Mesodermal cell (in vitro differentiated cells): ENCODE results near the gene STXBP1.

ENCODE experiments used
- H3K27ac ChIP-seq: 2 replicates; pipeline ENCODE4 v1.7.0; 2013; ENCODE audit warnings: mild to moderate bottlenecking, low read depth, low read length, moderate library complexity; ENCODE audit not compliant: severe bottlenecking
- H3K36me3 ChIP-seq: 2 replicates; pipeline ENCODE4 v1.7.1; 2013; ENCODE audit warnings: mild to moderate bottlenecking, low read length, moderate library complexity; ENCODE audit not compliant: control insufficient read depth, insufficient read depth
- H3K4me1 ChIP-seq: one replicate; pipeline ENCODE4 v1.7.1; 2013; ENCODE audit warnings: mild to moderate bottlenecking, low read length; ENCODE audit not compliant: insufficient read depth, control insufficient read depth, poor library complexity, severe bottlenecking
- H3K4me3 ChIP-seq: 2 replicates; pipeline ENCODE4 v1.7.0; 2013; ENCODE audit warnings: low read length, control low read depth, mild to moderate bottlenecking; ENCODE audit not compliant: insufficient read depth, poor library complexity, severe bottlenecking; ENCODE audit errors: extremely low read depth
- H3K9me3 ChIP-seq: 2 replicates; pipeline ENCODE4 v1.7.1; 2013; ENCODE audit warnings: mild to moderate bottlenecking, low read length, moderate library complexity; ENCODE audit not compliant: control insufficient read depth
- WGBS, 2 experiments: methylation state at CpG; one replicate each; pipeline ENCODE4 v1.1.5; 2013; ENCODE audit warnings: missing lambda C conversion rate in 2 of 2; ENCODE audit not compliant: insufficient coverage in 2 of 2; 5-methylcytosine and 5-hydroxymethylcytosine counted together

STXBP1 gene

GRCh38 chr9:127708952-127709587, 97.0 kb downstream of the STXBP1 start:
- H3K27ac ChIP-seq = no peak overlapping the region
- peaks cover 3% of the 10 kb centered on the region for H3K4me1 ChIP-seq
- 87 to 93% methylated on average over 8 of the region's 8 CpGs for WGBS, 2 experiments
- no peak overlapping the region for H3K4me3 ChIP-seq
- no peaks in the 10 kb centered on the region for H3K36me3 ChIP-seq
- H3K9me3 ChIP-seq = peaks cover 4% of the 10 kb centered on the region

GRCh38 chr9:127710204-127710783, 98.2 kb downstream of the STXBP1 start:
- H3K9me3 ChIP-seq = peaks cover 4% of the 10 kb centered on the region
- H3K36me3 ChIP-seq = no peaks in the 10 kb centered on the region
- peaks cover 3% of the 10 kb centered on the region for H3K4me1 ChIP-seq
- WGBS, 2 experiments = 86 to 92% methylated on average over 9 to 10 of the region's 10 CpGs
- H3K4me3 ChIP-seq = no peak overlapping the region
- H3K27ac ChIP-seq = no peak overlapping the region

GRCh38 chr9:127711226-127711701, 99.2 kb downstream of the STXBP1 start:
- H3K4me1 ChIP-seq = peaks cover 3% of the 10 kb centered on the region
- H3K4me3 ChIP-seq = no peak overlapping the region
- no peaks in the 10 kb centered on the region for H3K36me3 ChIP-seq
- no peak overlapping the region for H3K27ac ChIP-seq
- H3K9me3 ChIP-seq = peaks cover 4% of the 10 kb centered on the region
- WGBS, 2 experiments = 85 to 91% methylated on average over 8 to 9 of the region's 9 CpGs

- Histone ChIP-seq H3K4me1 (peaks cover 3% of the 10 kb centered on the region), H3K27ac (no peak overlapping the region), H3K4me3 (no peak overlapping the region), H3K9me3 (peaks cover 4% of the 10 kb centered on the region), H3K36me3 (no peaks in the 10 kb centered on the region)
- WGBS, 2 experiments = 70 to 79% methylated on average over 10 to 11 of the region's 11 CpGs
These were observed 99.8 kb downstream of the STXBP1 start for GRCh38 chr9:127711831-127712274.

- Histone ChIP-seq H3K4me3 (no peak overlapping the region), H3K4me1 (peaks cover 3% of the 10 kb centered on the region), H3K27ac (no peak overlapping the region), H3K9me3 (peaks cover 4% of the 10 kb centered on the region), H3K36me3 (no peaks in the 10 kb centered on the region)
- WGBS, 2 experiments = 93 to 96% methylated on average over 8 to 11 of the region's 11 CpGs
These were observed 100.3 kb downstream of the STXBP1 start for GRCh38 chr9:127712371-127712770.

- 95 to 96% methylated on average over 3 to 4 of the region's 10 CpGs for WGBS, 2 experiments
- H3K4me1 ChIP-seq = peaks cover 3% of the 10 kb centered on the region
- no peak overlapping the region for H3K4me3 ChIP-seq
- H3K27ac ChIP-seq = no peak overlapping the region
- H3K9me3 ChIP-seq = peaks cover 4% of the 10 kb centered on the region
- no peaks in the 10 kb centered on the region for H3K36me3 ChIP-seq
These were observed 100.8 kb downstream of the STXBP1 start for GRCh38 chr9:127712867-127713266.

- Histone ChIP-seq H3K9me3 (no peaks in the 10 kb centered on the region), H3K4me3 (peak overlapping the region; percentile 78), H3K27ac (no peak overlapping the region), H3K4me1 (peaks cover 3% of the 10 kb centered on the region), H3K36me3 (no peaks in the 10 kb centered on the region)
- WGBS, 2 experiments = 83 to 86% methylated on average over 17 to 19 of the region's 19 CpGs
These were observed 102.1 kb downstream of the STXBP1 start for GRCh38 chr9:127714020-127714750.

- H3K4me3 ChIP-seq = peak overlapping the region; percentile 78
- no peaks in the 10 kb centered on the region for H3K9me3 ChIP-seq
- no peak overlapping the region for H3K27ac ChIP-seq
- no peaks in the 10 kb centered on the region for H3K36me3 ChIP-seq
- peaks cover 3% of the 10 kb centered on the region for H3K4me1 ChIP-seq
- 0% methylated on average over 31 to 34 of the region's 44 CpGs for WGBS, 2 experiments
These were observed 102.9 kb downstream of the STXBP1 start for GRCh38 chr9:127714951-127715469.

- Histone ChIP-seq H3K27ac (no peak within 1 kb of the TSS), H3K4me1 (peaks cover 3% of the 10 kb centered on the region), H3K36me3 (no peaks in the 10 kb centered on the region), H3K4me3 (peak within 1 kb of the TSS; percentile 78), H3K9me3 (no peaks in the 10 kb centered on the region)
- 10 to 11% methylated on average over 45 to 50 of the region's 65 CpGs for WGBS, 2 experiments
These were observed 103.6 kb downstream of the STXBP1 start, which contains the start of the genes PTRH1 and TTC16 for GRCh38 chr9:127715470-127716337. Gene PTRH1 (minus strand): TSS chr9:127715663. CDS start chr9:127715639, 24 bp downstream. Gene TTC16 (plus strand): TSS chr9:127716079. CDS start chr9:127716146, 67 bp downstream.

- Histone ChIP-seq H3K9me3 (no peaks in the 10 kb centered on the region), H3K4me1 (peaks cover 3% of the 10 kb centered on the region), H3K27ac (no peak overlapping the region), H3K36me3 (no peaks in the 10 kb centered on the region), H3K4me3 (no peak overlapping the region)
- WGBS, 2 experiments = 88 to 95% methylated on average over 5 to 6 of the region's 9 CpGs
These were observed 104.3 kb downstream of the STXBP1 start for GRCh38 chr9:127716412-127716811.
